Measurements from ENCODE around the gene ANTXR1. TPM values are rescaled to one million over a fixed set of nuclear protein-coding genes. Genes with fewer than 3 reads are reported as not detected.

ANTXR1 gene
- total and polyA plus RNA-seq, 2 of the 8 experiments (the other 6 are each of a cell fraction or from before 2014, with no cell fraction given): 15.8 to 44.3 TPM

DNA sequence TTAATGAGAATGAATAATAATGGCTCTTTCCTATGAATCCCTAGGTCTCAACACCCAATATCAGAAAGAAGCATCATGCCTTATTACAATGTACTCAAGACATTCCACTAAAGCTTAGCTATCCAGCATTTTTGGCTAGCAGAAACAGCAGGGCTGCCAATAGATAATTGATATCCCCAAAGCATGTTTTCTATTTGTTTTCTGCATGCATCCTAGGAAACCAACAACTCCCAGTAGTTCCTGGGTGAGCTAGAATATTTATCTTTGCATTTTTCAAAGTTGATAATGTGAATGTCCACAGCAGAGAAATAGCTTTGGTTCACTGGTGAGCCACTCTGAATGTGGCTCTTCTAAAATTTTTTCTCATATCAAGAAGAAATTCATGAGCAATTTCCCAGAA is 5.8 kb upstream of the ANTXR1 start:
- Histone ChIP-seq H3K27me3 (replicated peaks in 1 of 4; ENCODE audit: control insufficient read depth in 3 of 4, extremely low read depth in 1 of 4, insufficient read depth in 3 of 4, low read length in 3 of 4) (peaks cover 0 to 6% (median 3%) of the 10 kb centered on the region in 4 experiments; a peak in 4 of 7 replicates), H3K79me1 (ENCODE audit: low read depth, low read length) (no peaks in the 10 kb centered on the region), H2BK20ac (ENCODE audit: low read length) (no peak overlapping the region), H3K79me2 (ENCODE audit: control insufficient read depth in 1 of 2, insufficient read depth in 2 of 2, low read length in 2 of 2) (no peaks in the 10 kb centered on the region), H4K5ac (ENCODE audit: insufficient read length, low read depth, low read length) (no peak overlapping the region), H4K91ac (replicated peaks; ENCODE audit: insufficient read length, low read length) (no peak overlapping the region), H2AK5ac (ENCODE audit: low read depth, low read length) (no peak overlapping the region), H3K27ac (ENCODE audit: low read depth, low read length) (no peak overlapping the region), H4K8ac (ENCODE audit: extremely low read depth, insufficient read depth, low read length) (no peak overlapping the region), H3K9me3 (ENCODE audit: insufficient read depth in 2 of 2, low read depth in 1 of 2, low read length in 1 of 2) (peaks cover 0 to 5% of the 10 kb centered on the region in 2 experiments; a peak in 1 of 4 replicates), H3K4me1 (replicated peaks in 1 of 4; ENCODE audit: control insufficient read depth in 3 of 4, insufficient read depth in 4 of 4, low read length in 3 of 4) (no peaks in the 10 kb centered on the region), H3K23ac (ENCODE audit: insufficient read length) (no peak overlapping the region), H3K4ac (replicated peaks; ENCODE audit: insufficient read length, low read depth, low read length) (no peak overlapping the region), H3K18ac (ENCODE audit: extremely low read depth, low read length) (no peak overlapping the region), H2BK5ac (ENCODE audit: low read depth, low read length) (no peak overlapping the region), H2BK15ac (ENCODE audit: low read length) (no peak overlapping the region), H3K23me2 (ENCODE audit: low read depth, low read length) (no peaks in the 10 kb centered on the region; the same call in 1 of the 2 replicates), H4K20me1 (replicated peaks in 1 of 2; ENCODE audit: control insufficient read depth in 1 of 2, insufficient read depth in 2 of 2, low read length in 2 of 2) (no peaks in the 10 kb centered on the region), H3K4me3 (ENCODE audit: extremely low read depth in 1 of 4, insufficient read depth in 2 of 4, low read depth in 3 of 4, low read length in 4 of 4) (no peak overlapping the region), H3K36me3 (ENCODE audit: control insufficient read depth in 2 of 4, insufficient read depth in 4 of 4, low read length in 3 of 4) (no peaks in the 10 kb centered on the region), H3K14ac (ENCODE audit: insufficient read length) (no peak overlapping the region), H2BK12ac (ENCODE audit: low read depth, low read length) (no peak overlapping the region), H2AFZ (ENCODE audit: low read length) (no peak overlapping the region), H3K56ac (replicated peaks; ENCODE audit: insufficient read length, low read depth, low read length) (no peak overlapping the region), H2BK120ac (replicated peaks; ENCODE audit: low read depth, low read length) (no peak overlapping the region), H3K9ac (replicated peaks in 1 of 4; ENCODE audit: extremely low read depth in 1 of 4, low read depth in 3 of 4, low read length in 3 of 4) (no peak overlapping the region), H3K4me2 (ENCODE audit: insufficient read depth in 1 of 2, low read depth in 2 of 2, low read length in 2 of 2) (no peak overlapping the region)
- ChIA-PET CTCF (ENCODE audit: partially characterized antibody) (no interaction called here), POLR2A (ENCODE audit: partially characterized antibody) (no interaction called here)
- no peak for DNase-seq (ENCODE audit: low read depth in 1 of 2, low spot score in 2 of 2)
- FAIRE-seq: no peak
- TF ChIP-seq FOSL1 (IDR thresholded peaks at IDR 0.05; ENCODE audit: insufficient read depth, low read depth, low read length) (no peak), SIN3A (conservative IDR thresholded peaks at IDR 0.05 in 1 of 2, IDR thresholded peaks at IDR 0.05 in 1 of 2; ENCODE audit: low read depth in 1 of 2, low read length in 2 of 2) (no peak), ASH2L (IDR thresholded peaks at IDR 0.05; ENCODE audit: low read length) (no peak), GTF2F1 (IDR thresholded peaks at IDR 0.05; ENCODE audit: borderline replicate concordance, low read depth, low read length) (no peak), RBBP5 (IDR thresholded peaks at IDR 0.05; ENCODE audit: borderline replicate concordance, low read depth, low read length) (no peak), SUZ12 (IDR thresholded peaks at IDR 0.05; ENCODE audit: low read length) (no peak), POLR2AphosphoS5 (IDR thresholded peaks at IDR 0.05; ENCODE audit: low read depth, low read length) (no peak), RFX5 (IDR thresholded peaks at IDR 0.05; ENCODE audit: borderline replicate concordance, low read depth, low read length) (no peak), KDM4A (IDR thresholded peaks at IDR 0.05; ENCODE audit: low read depth, low read length, severe bottlenecking) (no peak), BACH1 (IDR thresholded peaks at IDR 0.05; ENCODE audit: low read length) (no peak), CHD2 (IDR thresholded peaks at IDR 0.05; ENCODE audit: low read length) (no peak), TEAD4 (IDR thresholded peaks at IDR 0.05; ENCODE audit: low read depth, low read length) (no peak), HDAC6 (IDR thresholded peaks at IDR 0.05; ENCODE audit: low read depth, low read length) (no peak)
- TF ChIP-seq, protein P1, sequence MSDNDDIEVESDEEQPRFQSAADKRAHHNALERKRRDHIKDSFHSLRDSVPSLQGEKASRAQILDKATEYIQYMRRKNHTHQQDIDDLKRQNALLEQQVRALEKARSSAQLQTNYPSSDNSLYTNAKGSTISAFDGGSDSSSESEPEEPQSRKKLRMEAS (IDR thresholded peaks at IDR 0.05): no peak

Data from H1 (cell line).